Prostate gland (tissue), 2 donors: Measurements from ENCODE around the gene PDE9A. TPM values are rescaled to one million over a fixed set of nuclear protein-coding genes. Genes with fewer than 3 reads are reported as not detected.

ENCODE experiments used
- DNase-seq: peaks from one replicate; pipeline ENCODE4 v3.0.0-alpha.2; 2019; ENCODE audit warnings: low spot score
- H3K27ac ChIP-seq, 2 donors: fragments of 200-600 bp; sonication (generic); 2 replicates each; pipeline ENCODE4 v1.5.1; 2017 to 2019
- H3K27me3 ChIP-seq: fragments of 200-600 bp; sonication (generic); replicated peaks from 2 replicates; pipeline ENCODE4 v1.5.1; 2019; ENCODE audit not compliant: insufficient read depth
- H3K36me3 ChIP-seq, 2 donors: fragments of 200-600 bp; sonication (generic); 1 replicate in 1 of 2; 2 replicates in 1 of 2; pipeline versions ENCODE4 v1.5.1 to v1.8.1; 2017 to 2019
- H3K4me1 ChIP-seq: fragments of 200-600 bp; sonication (generic); replicated peaks from 2 replicates; pipeline ENCODE4 v1.5.1; 2019
- H3K4me3 ChIP-seq, 2 donors: fragments of 200-600 bp; sonication (generic); 2 replicates each; pipeline ENCODE4 v1.5.1; 2017 to 2019
- H3K9me3 ChIP-seq: fragments of 200-600 bp; sonication (generic); 2 replicates; pipeline ENCODE4 v1.5.1; 2017
- POLR2A ChIP-seq: fragments of 450-650 bp; IDR thresholded peaks from one replicate; pipeline ENCODE4 v1.6.1; 2016; ENCODE audit warnings: antibody characterized with exemption, mild to moderate bottlenecking
- POLR2AphosphoS5 ChIP-seq: sonication (generic); formaldehyde crosslinking; IDR thresholded peaks from one replicate; pipeline ENCODE4 v1.6.1; 2017; ENCODE audit warnings: antibody characterized with exemption
- WGBS: methylation state at CpG from one replicate; pipeline ENCODE4 v1.1.5; 2018; 5-methylcytosine and 5-hydroxymethylcytosine counted together
- intact Hi-C: fragments of 100-400 bp; cut with DNase I; formaldehyde crosslinking; loops from one replicate; pipeline ENCODE4 v1.14.2; 2022
- total RNA-seq, 2 donors: library from RNA; depleted of rRNA; stranded (reverse); fragments of >200 nt; gene quantifications; one replicate each; pipeline ENCODE4 v1.1.0, GENCODE V29; 2016
- TF ChIP-seq, protein P1 (sequence below), 4 experiments: fragments of 200-600 bp in 2 of 4; fragments of 450-650 bp in 2 of 4; sonication (generic) in 2 of 4; IDR thresholded peaks; 1 replicate in 3 of 4; 2 replicates in 1 of 4; pipeline ENCODE4 v1.5.1; 2016 to 2019; ENCODE audit warnings: antibody characterized with exemption in 4 of 4, mild to moderate bottlenecking in 2 of 4, moderate library complexity in 2 of 4

PDE9A gene
- total RNA-seq, 2 donors from 2014 or later, result 80.0 to 93.6 TPM

DNA sequence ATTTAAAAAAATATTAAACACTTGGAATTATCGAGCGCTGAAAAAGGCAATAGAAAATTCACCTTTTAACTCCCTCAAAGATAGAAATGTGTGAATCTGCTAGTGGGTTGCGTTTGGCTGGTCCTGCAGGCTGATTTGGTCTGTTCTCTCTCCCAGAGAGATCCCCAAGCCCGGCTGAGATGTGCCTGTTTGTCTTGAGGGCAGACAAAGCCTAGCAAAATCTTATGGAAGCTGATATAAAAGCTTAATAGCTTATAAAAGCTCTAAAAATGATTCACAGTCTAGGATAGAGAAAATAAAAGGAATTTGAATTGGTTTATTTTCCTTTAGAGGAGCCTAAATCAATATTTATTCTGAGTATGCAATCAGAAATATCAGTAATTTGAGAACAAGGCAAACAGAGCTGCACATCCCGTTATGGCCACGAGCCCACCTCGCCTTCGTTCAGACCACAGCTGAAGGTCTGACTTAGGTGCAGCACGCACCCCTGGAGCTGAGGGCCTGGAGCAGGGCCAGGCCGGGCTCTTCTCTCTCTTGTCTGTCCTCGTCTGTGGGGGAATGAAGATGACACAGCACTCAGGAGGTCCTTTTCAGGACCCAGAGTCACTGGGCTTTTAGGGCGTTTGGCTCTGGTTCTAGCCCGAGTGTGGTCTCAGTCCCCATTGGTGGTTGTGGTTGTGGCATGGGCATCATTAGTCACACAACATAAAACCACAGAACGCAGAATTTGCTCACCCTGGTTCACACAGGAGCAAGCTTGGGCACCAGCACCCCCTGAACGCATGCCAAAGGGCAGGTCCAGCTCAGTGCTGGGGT lies 18.6 kb downstream of the PDE9A start:
- Histone ChIP-seq H3K9me3 (no peaks in the 10 kb centered on the region), H3K36me3 (no peaks in the 10 kb centered on the region), H3K27ac (peak overlapping the region; percentile 52 to 77), H3K27me3 (no peaks in the 10 kb centered on the region), H3K4me3 (no peak overlapping the region), H3K4me1 (peaks cover 35% of the 10 kb centered on the region)
- WGBS, result 28% methylated on average over 15 of the region's 15 CpGs
- peak; percentile 89 for TF ChIP-seq POLR2AphosphoS5
- TF ChIP-seq, protein P1, sequence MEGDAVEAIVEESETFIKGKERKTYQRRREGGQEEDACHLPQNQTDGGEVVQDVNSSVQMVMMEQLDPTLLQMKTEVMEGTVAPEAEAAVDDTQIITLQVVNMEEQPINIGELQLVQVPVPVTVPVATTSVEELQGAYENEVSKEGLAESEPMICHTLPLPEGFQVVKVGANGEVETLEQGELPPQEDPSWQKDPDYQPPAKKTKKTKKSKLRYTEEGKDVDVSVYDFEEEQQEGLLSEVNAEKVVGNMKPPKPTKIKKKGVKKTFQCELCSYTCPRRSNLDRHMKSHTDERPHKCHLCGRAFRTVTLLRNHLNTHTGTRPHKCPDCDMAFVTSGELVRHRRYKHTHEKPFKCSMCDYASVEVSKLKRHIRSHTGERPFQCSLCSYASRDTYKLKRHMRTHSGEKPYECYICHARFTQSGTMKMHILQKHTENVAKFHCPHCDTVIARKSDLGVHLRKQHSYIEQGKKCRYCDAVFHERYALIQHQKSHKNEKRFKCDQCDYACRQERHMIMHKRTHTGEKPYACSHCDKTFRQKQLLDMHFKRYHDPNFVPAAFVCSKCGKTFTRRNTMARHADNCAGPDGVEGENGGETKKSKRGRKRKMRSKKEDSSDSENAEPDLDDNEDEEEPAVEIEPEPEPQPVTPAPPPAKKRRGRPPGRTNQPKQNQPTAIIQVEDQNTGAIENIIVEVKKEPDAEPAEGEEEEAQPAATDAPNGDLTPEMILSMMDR (IDR thresholded peaks at IDR 0.05), result no peak
- intact Hi-C loops, result no loop called here
- peak; percentile 81 for DNase-seq

DNA sequence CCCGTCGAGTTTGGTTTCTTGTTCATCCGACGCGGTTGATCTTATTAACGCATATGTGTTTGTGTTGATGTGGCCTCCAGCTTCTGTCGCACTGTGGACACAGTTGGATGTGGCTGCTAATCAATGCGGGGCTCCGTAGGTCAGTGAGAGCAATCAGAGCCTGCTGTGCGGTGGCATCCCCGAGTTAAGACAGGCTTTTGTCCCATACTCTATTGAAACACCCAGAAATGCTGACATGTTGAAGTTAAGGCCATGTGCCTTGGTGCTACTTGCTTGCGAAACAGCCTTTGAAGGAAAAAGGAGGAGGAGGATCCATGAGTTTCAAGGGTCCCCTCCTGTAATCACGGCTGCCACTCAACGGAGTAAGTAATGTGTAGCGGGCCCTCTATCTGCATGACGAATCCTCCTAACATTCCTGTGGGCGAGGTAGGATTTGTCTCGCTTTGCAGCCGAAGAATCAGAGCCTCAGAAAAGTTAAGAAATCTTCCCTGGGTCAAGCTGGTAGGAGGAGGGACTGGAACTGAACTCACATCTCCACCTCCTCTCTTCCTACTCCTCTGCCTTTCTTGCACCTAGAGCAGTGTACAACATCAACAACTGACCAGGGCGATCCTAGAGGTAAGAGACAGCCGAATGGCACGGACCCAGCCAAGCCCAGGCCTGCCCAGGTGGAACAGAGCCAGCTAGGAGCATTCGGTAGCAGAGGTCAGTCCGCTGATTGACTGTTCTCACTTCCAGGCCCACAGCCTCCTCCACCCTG lies 19.5 kb downstream of the PDE9A start:
- no peaks in the 10 kb centered on the region for H3K27me3 ChIP-seq
- TF ChIP-seq POLR2A (no peak), POLR2AphosphoS5 (no peak)
- TF ChIP-seq, protein P1 (IDR thresholded peaks at IDR 0.05), result no peak
- H3K27ac ChIP-seq, result peak overlapping the region; percentile 52 to 77
- intact Hi-C loops, result no loop called here
- no peak for DNase-seq
- WGBS, result 73% methylated on average over 24 of the region's 24 CpGs
- H3K4me3 ChIP-seq, result no peak overlapping the region
- peaks cover 28% of the 10 kb centered on the region for H3K4me1 ChIP-seq
- no peaks in the 10 kb centered on the region for H3K9me3 ChIP-seq
- no peaks in the 10 kb centered on the region for H3K36me3 ChIP-seq

DNA sequence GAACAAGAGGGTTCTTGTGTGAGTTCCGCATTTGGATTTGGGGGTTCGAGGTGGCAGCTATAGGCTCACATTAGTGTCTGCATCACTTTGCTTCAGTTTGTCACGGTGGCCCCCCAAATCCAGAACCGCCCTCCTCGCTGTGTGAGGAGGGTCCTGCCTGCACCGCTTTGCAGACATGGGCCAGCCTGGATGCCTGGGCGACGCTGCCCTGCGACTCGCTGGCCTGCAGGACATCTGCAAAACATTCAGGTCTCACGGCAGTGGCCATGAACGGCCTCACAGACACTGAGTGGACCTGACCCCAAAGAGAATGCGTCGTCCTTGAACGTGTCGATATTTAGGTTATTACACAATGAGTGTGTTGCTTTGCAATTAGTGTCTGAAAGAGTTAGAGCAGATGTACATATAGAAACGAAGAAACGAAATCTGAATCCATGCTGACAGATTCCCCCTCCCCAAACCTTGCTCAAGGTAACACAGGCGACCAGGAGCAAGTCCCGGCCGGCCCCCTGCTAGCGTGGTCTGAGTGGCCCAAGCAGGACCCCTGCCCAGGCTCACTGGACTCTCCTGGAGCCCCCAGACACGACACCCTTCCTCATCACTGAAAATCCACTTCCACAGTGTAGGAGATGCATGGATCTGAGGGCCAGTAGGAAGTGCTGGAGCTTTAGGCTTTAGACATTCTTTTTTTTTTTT lies 20.4 kb downstream of the PDE9A start:
- H3K9me3 ChIP-seq, result no peaks in the 10 kb centered on the region
- intact Hi-C loops, result no loop called here
- WGBS, result 74% methylated on average over 23 of the region's 23 CpGs
- DNase-seq, result no peak
- TF ChIP-seq POLR2A (no peak), POLR2AphosphoS5 (no peak)
- TF ChIP-seq, protein P1 (IDR thresholded peaks at IDR 0.05), result no peak
- no peaks in the 10 kb centered on the region for H3K27me3 ChIP-seq
- no peaks in the 10 kb centered on the region for H3K36me3 ChIP-seq
- H3K4me1 ChIP-seq, result peaks cover 27% of the 10 kb centered on the region
- H3K4me3 ChIP-seq, result no peak overlapping the region
- H3K27ac ChIP-seq, result peak overlapping the region; percentile 52 to 77

DNA sequence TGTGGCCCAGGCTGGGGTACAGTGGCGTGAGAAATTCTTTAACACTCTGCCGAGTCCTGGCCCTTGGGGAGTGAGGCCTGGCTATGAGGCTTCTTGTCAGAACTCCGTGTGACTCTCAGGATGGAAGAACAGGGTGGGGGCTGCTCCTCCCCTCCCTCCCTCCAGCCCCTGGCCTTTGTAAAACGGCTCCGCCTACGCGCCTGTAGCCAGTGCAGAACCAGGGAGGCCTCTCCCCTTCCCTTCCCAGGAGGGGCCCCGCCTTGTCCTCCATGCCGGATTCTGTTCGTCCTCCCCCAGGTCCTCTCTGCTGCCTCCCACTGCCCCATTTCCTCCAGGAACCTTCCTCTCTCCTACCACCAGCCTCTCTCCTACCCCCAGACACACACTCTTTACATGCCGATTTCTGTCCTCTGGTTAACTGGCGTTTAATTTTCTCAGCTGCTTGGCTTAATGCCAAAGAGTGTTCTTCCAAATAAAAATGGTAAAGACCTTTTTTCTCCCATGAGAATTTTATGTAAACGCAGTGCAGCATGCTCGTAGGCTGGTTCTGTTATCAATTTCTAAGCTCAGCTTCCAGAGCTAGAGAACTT lies 21.0 kb downstream of the PDE9A start:
- no peaks in the 10 kb centered on the region for H3K9me3 ChIP-seq
- WGBS, result 12% methylated on average over 14 of the region's 14 CpGs
- peaks cover 25% of the 10 kb centered on the region for H3K4me1 ChIP-seq
- DNase-seq, result peak; percentile 79
- peak overlapping the region; percentile 52 to 77 for H3K27ac ChIP-seq
- intact Hi-C loops, result no loop called here
- TF ChIP-seq POLR2AphosphoS5, result peak; percentile 63
- TF ChIP-seq POLR2A, result no peak
- TF ChIP-seq, protein P1 (IDR thresholded peaks at IDR 0.05), result peak in 1 of 4 experiments; percentile 3
- H3K36me3 ChIP-seq, result no peaks in the 10 kb centered on the region
- H3K27me3 ChIP-seq, result no peaks in the 10 kb centered on the region
- H3K4me3 ChIP-seq, result peak overlapping the region in 1 of 2 donors; percentile 5
